Sigmoid colon (tissue), 7 donors: ENCODE results near the gene TMED5. TPM values are rescaled to one million over a fixed set of nuclear protein-coding genes. Genes with fewer than 3 reads are reported as not detected.

Experiments used
- DNase-seq: peaks from one replicate; pipeline ENCODE4 v3.0.0-alpha.2; 2019
- H3K27ac ChIP-seq, 4 donors: fragments of 200-600 bp; sonication (generic); one replicate each; pipeline ENCODE4 v1.5.1; 2016 to 2019; ENCODE audit warnings: mild to moderate bottlenecking in 1 of 4
- H3K27me3 ChIP-seq, 3 donors: fragments of 200-600 bp; sonication (generic); one replicate each; pipeline ENCODE4 v1.5.1; 2019; ENCODE audit warnings: mild to moderate bottlenecking in 1 of 3
- H3K36me3 ChIP-seq, 4 donors: fragments of 200-600 bp; sonication (generic); one replicate each; pipeline ENCODE4 v1.5.1; 2016 to 2019
- H3K4me1 ChIP-seq, 4 donors: fragments of 200-600 bp; sonication (generic); one replicate each; pipeline ENCODE4 v1.5.1; 2017 to 2019
- H3K4me3 ChIP-seq, 4 donors: fragments of 200-600 bp; sonication (generic); one replicate each; pipeline ENCODE4 v1.5.1; 2017 to 2019; ENCODE audit warnings: mild to moderate bottlenecking in 2 of 4, moderate library complexity in 1 of 4
- H3K9me3 ChIP-seq, 4 donors: fragments of 200-600 bp in 3 of 4; sonication (generic) in 3 of 4; one replicate each; pipeline versions ENCODE4 v1.5.1 to v1.6.1; 2013 to 2019
- CTCF ChIP-seq, 4 experiments: fragments of 450-650 bp in 3 of 4; fragments of 200-600 bp in 1 of 4; IDR thresholded peaks; one replicate each; pipeline ENCODE4 v1.5.1; 2016 to 2019; ENCODE audit warnings: antibody characterized with exemption in 4 of 4, mild to moderate bottlenecking in 3 of 4, moderate library complexity in 2 of 4
- EP300 ChIP-seq, 4 donors: sonication (generic); formaldehyde crosslinking; IDR thresholded peaks; one replicate each; pipeline ENCODE4 v1.6.1; 2017; ENCODE audit warnings: antibody characterized with exemption in 4 of 4
- POLR2A ChIP-seq, 2 donors: fragments of 450-650 bp; IDR thresholded peaks; one replicate each; pipeline ENCODE4 v1.6.1; 2016; ENCODE audit warnings: antibody characterized with exemption in 2 of 2, mild to moderate bottlenecking in 2 of 2, moderate library complexity in 2 of 2
- POLR2AphosphoS5 ChIP-seq, 4 donors: sonication (generic); formaldehyde crosslinking; IDR thresholded peaks; one replicate each; pipeline ENCODE4 v1.6.1; 2017; ENCODE audit warnings: antibody characterized with exemption in 4 of 4
- WGBS, 2 donors: extraction: QIAGEN DNeasy Blood & Tissue Kit; methylation state at CpG; one replicate each; pipeline ENCODE4 v1.1.7; 2013; 5-methylcytosine and 5-hydroxymethylcytosine counted together
- intact Hi-C: fragments of 100-400 bp; cut with DNase I; formaldehyde crosslinking; loops from one replicate; pipeline ENCODE4 v1.15.1; 2023
- polyA plus RNA-seq, 3 donors: library from polyadenylated mRNA; stranded (reverse); fragments of 200-250 nt; gene quantifications; one replicate each; pipeline ENCODE4 v1.2.3, GENCODE V29; 2013
- total RNA-seq, 4 donors: library from RNA; depleted of rRNA; stranded (reverse); fragments of >200 nt; gene quantifications; one replicate each; pipeline ENCODE4 v1.1.0, GENCODE V29; 2016
- donor health status: healthy with polysubstance abuse.
- donor health status: Bipolar disorder and iron deficiency.
- donor health status: healthy.

TMED5 gene
- total and polyA plus RNA-seq, 7 donors = 9.0 to 59.7 (median 41.0) TPM

GRCh38 chr1:93200086-93200620, 19.9 kb upstream of the TMED5 start:
- WGBS, 2 donors = 92 to 93% methylated on average over 6 of the region's 6 CpGs
- H3K9me3 ChIP-seq = no peaks in the 10 kb centered on the region
- no peaks in the 10 kb centered on the region for H3K4me1 ChIP-seq
- H3K36me3 ChIP-seq = no peaks in the 10 kb centered on the region
- H3K27ac ChIP-seq = no peak overlapping the region
- DNase-seq = no peak
- no peak overlapping the region for H3K4me3 ChIP-seq
- TF ChIP-seq CTCF (IDR thresholded peaks at IDR 0.05) (no peak), POLR2A (IDR thresholded peaks at IDR 0.05) (no peak), EP300 (IDR thresholded peaks at IDR 0.05) (no peak), POLR2AphosphoS5 (IDR thresholded peaks at IDR 0.05) (no peak)
- no peaks in the 10 kb centered on the region for H3K27me3 ChIP-seq
- intact Hi-C loops = no loop called here

GRCh38 chr1:93199150-93199549, 18.9 kb upstream of the TMED5 start:
- 98% methylated on average over 9 of the region's 9 CpGs for WGBS, 2 donors

GRCh38 chr1:93196591-93196990, 16.4 kb upstream of the TMED5 start:
- 88 to 99% methylated on average over 1 of the region's 1 CpG for WGBS, 2 donors
- TF ChIP-seq CTCF (IDR thresholded peaks at IDR 0.05) (no peak), POLR2AphosphoS5 (IDR thresholded peaks at IDR 0.05) (no peak), POLR2A (IDR thresholded peaks at IDR 0.05) (no peak), EP300 (IDR thresholded peaks at IDR 0.05) (no peak)
- intact Hi-C loops = no loop called here

More at GRCh38 chr1:93199150-93199549, 18.9 kb upstream of the TMED5 start:
- Histone ChIP-seq H3K36me3 (no peaks in the 10 kb centered on the region), H3K27me3 (no peaks in the 10 kb centered on the region), H3K4me3 (no peak overlapping the region), H3K4me1 (no peaks in the 10 kb centered on the region), H3K27ac (no peak overlapping the region), H3K9me3 (no peaks in the 10 kb centered on the region)
- intact Hi-C loops = no loop called here
- DNase-seq = no peak
- TF ChIP-seq CTCF (IDR thresholded peaks at IDR 0.05) (no peak), POLR2AphosphoS5 (IDR thresholded peaks at IDR 0.05) (no peak), POLR2A (IDR thresholded peaks at IDR 0.05) (no peak), EP300 (IDR thresholded peaks at IDR 0.05) (no peak)

GRCh38 chr1:93194231-93194990, 14.2 kb upstream of the TMED5 start:
- no peak for DNase-seq
- Histone ChIP-seq H3K9me3 (no peaks in the 10 kb centered on the region), H3K27me3 (no peaks in the 10 kb centered on the region), H3K4me1 (no peaks in the 10 kb centered on the region), H3K4me3 (no peak overlapping the region), H3K36me3 (no peaks in the 10 kb centered on the region), H3K27ac (no peak overlapping the region)
- TF ChIP-seq POLR2A (IDR thresholded peaks at IDR 0.05) (no peak), POLR2AphosphoS5 (IDR thresholded peaks at IDR 0.05) (no peak), CTCF (IDR thresholded peaks at IDR 0.05) (no peak)
- WGBS, 2 donors = 85 to 94% methylated on average over 4 of the region's 4 CpGs
- intact Hi-C loops = no loop called here

More at GRCh38 chr1:93196591-93196990, 16.4 kb upstream of the TMED5 start:
- no peak for DNase-seq
- no peak overlapping the region for H3K27ac ChIP-seq
- H3K9me3 ChIP-seq = no peaks in the 10 kb centered on the region
- no peaks in the 10 kb centered on the region for H3K4me1 ChIP-seq
- H3K27me3 ChIP-seq = no peaks in the 10 kb centered on the region
- H3K4me3 ChIP-seq = no peak overlapping the region
- no peaks in the 10 kb centered on the region for H3K36me3 ChIP-seq
